Activated CD4-positive, alpha-beta T cell treated with anti-CD3 and anti-CD28 coated beads for 36 hours (primary cell): Measurements from ENCODE around the gene U2AF2. TPM values are rescaled to one million over a fixed set of nuclear protein-coding genes. Genes with fewer than 3 reads are reported as not detected.

Experiments
- ATAC-seq: fragments of 200-7000 bp; cut with Tn5 transposase; one replicate; pipeline ENCODE4 v1.10.0; 2021; ENCODE audit warnings: mild to moderate bottlenecking, moderate library complexity
- CTCF ChIA-PET: fragments of 350-600 bp; sonication (Branson Sonifier 250); formaldehyde crosslinking; loops from one replicate; lab custom pipeline; 2021; ENCODE audit warnings: antibody characterized with exemption; lab: Charles Lee
- POLR2A ChIA-PET: fragments of 350-600 bp; sonication (Branson Sonifier 250); formaldehyde crosslinking; loops from one replicate; lab custom pipeline; 2021; ENCODE audit warnings: antibody characterized with exemption, inconsistent platforms; lab: Charles Lee
- DNase-seq: peaks from one replicate; pipeline ENCODE4 v3.0.0-alpha.2; 2020
- H3K27ac Mint-ChIP-seq: one replicate; pipeline ENCODE4 v1.8.0; 2021; ENCODE audit warnings: mixed read lengths
- H3K27me3 Mint-ChIP-seq: one replicate; pipeline ENCODE4 v1.8.0; 2021; ENCODE audit warnings: mixed read lengths
- H3K36me3 Mint-ChIP-seq: one replicate; pipeline ENCODE4 v1.8.0; 2021; ENCODE audit warnings: low read depth, mixed read lengths
- H3K4me1 Mint-ChIP-seq: one replicate; pipeline ENCODE4 v1.8.0; 2021; ENCODE audit warnings: mixed read lengths
- H3K4me3 Mint-ChIP-seq: one replicate; pipeline ENCODE4 v1.8.0; 2021; ENCODE audit warnings: mild to moderate bottlenecking, moderate library complexity, mixed read lengths
- H3K9me3 Mint-ChIP-seq: one replicate; pipeline ENCODE4 v1.8.0; 2021; ENCODE audit warnings: low read depth, mixed read lengths
- intact Hi-C, 2 experiments: fragments of 100-400 bp; cut with DNase I in 1 of 2; cut with micrococcal nuclease in 1 of 2; formaldehyde crosslinking; loops; one replicate each; pipeline versions ENCODE4 v1.14.2 to v1.15.1; 2022 to 2024; cut with DNase I, micrococcal nuclease
- total RNA-seq, 2 experiments: library from RNA; stranded (reverse); gene quantifications; one replicate each; pipeline ENCODE4 v1.2.3, GENCODE V29; 2021

The U2AF2 gene
- total RNA-seq, 2 experiments from 2014 or later = 252 to 292 TPM

GRCh38 chr19:55667958-55668357 is 13.1 kb downstream of the U2AF2 start:
- POLR2A ChIA-PET = interaction anchor here (2.5 kb wide), 1 partner anchor 11 kb away, joined by 8 read pairs; no protein-coding TSS in a partner anchor
- CTCF ChIA-PET = interaction anchor here (0.7 to 1.6 kb wide), 2 partner anchors 11 to 14 kb away, joined by 3 to 7 read pairs; no protein-coding TSS in a partner anchor
- H3K27ac Mint-ChIP-seq = no peak overlapping the region
- DNase-seq (no peak), ATAC-seq (no peak)
- H3K9me3 Mint-ChIP-seq = no peaks in the 10 kb centered on the region
- H3K36me3 Mint-ChIP-seq = peaks cover 60% of the 10 kb centered on the region
- H3K4me1 Mint-ChIP-seq = peaks cover 16% of the 10 kb centered on the region
- intact Hi-C loops = no loop called here
- H3K27me3 Mint-ChIP-seq = no peaks in the 10 kb centered on the region
- no peak overlapping the region for H3K4me3 Mint-ChIP-seq

DNA sequence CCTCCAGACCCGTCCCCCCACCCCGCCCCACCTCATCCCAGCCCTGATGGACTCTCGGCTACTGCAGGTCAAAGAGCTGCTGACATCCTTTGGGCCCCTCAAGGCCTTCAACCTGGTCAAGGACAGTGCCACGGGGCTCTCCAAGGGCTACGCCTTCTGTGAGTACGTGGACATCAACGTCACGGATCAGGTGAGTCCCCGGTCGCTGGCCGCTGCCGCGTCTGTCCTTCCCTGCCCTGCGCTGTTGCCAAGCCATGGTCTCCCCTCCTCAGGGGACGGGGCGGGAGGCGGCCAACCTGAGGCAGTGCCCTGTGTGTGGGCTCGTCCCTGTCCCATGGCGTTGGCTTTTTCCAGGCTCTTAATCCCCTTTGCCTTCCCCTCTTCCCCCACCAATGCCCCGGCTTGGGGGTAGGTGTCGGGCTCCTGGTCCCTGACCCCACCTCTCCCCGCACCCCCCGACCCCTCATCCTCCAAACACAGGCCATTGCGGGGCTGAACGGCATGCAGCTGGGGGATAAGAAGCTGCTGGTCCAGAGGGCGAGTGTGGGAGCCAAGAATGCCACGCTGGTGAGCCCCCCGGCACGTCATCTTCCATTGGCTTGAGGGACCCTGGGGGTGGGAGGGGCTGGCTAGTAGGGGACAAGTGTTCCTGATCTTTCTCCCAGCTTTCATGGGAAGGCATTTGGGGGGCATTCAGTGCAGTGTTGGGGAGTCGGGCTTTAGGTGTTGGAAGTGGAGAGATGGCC is 13.9 kb downstream of the U2AF2 start:
- ATAC-seq (no peak), DNase-seq (no peak)
- H3K4me1 Mint-ChIP-seq = peaks cover 21% of the 10 kb centered on the region
- peaks cover 57% of the 10 kb centered on the region for H3K36me3 Mint-ChIP-seq
- H3K9me3 Mint-ChIP-seq = no peaks in the 10 kb centered on the region
- intact Hi-C loops = no loop called here
- POLR2A ChIA-PET = interaction anchor here (2.5 kb wide), 1 partner anchor 12 kb away, joined by 8 read pairs; no protein-coding TSS in a partner anchor
- H3K27me3 Mint-ChIP-seq = no peaks in the 10 kb centered on the region
- H3K27ac Mint-ChIP-seq = no peak overlapping the region
- CTCF ChIA-PET = interaction anchor here (0.7 to 1.6 kb wide), 2 partner anchors 12 to 14 kb away, joined by 3 to 7 read pairs; no protein-coding TSS in a partner anchor
- H3K4me3 Mint-ChIP-seq = no peak overlapping the region

GRCh38 chr19:55669418-55670279 is 14.8 kb downstream of the U2AF2 start:
- Mint-ChIP-seq H3K9me3 (no peaks in the 10 kb centered on the region), H3K36me3 (peaks cover 53% of the 10 kb centered on the region), H3K27me3 (no peaks in the 10 kb centered on the region), H3K27ac (no peak overlapping the region), H3K4me3 (no peak overlapping the region), H3K4me1 (peaks cover 25% of the 10 kb centered on the region)
- no peak for DNase-seq
- ChIA-PET POLR2A (interaction anchor here (2.5 kb wide), 1 partner anchor 13 kb away, joined by 8 read pairs; no protein-coding TSS in a partner anchor), CTCF (interaction anchor here (1.6 kb wide), 1 partner anchor 15 kb away, joined by 7 read pairs; no protein-coding TSS in a partner anchor)
- intact Hi-C loops = loop anchor here in 1 of 2 experiments (2.0 kb wide), 1 partner anchor 13 kb away; no protein-coding TSS in a partner anchor
- no peak for ATAC-seq

DNA sequence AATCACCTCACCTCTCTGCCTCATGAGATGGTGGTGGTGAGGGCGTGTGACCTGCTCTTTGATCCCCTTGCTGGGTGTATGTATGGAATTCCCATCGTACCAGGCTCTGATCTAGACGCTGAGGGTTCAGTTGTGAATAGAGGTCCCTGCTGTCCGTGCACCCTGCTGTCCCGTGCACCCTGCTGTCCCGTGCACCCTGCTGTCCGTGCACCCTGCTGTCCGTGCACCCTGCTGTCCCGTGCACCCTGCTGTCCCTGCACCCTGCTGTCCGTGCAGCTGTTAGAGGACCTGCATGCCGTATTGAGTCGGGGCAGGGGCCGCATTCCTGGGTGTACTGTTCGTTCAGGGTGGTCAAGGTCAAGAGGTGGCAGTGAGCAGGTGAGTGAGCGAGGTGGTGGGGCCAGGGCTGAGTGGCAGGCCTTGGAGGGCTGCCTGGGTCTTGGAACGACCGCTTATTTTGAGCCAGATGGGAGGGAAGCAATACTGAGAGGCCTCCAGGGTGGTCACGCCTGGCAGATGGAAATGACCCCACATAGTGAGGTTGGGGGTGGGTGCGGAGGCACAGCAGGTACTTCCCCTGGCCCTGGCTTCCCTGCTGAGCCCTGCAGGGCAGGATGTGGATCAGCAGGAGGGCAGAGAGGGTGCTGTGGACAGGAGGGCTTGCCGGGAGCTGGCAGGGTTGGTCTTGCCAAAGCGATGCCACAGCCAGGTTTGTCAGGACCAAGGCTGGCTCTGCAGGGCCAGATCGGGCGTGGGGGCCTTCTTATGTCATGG is 15.6 kb downstream of the U2AF2 start:
- H3K27me3 Mint-ChIP-seq = no peaks in the 10 kb centered on the region
- intact Hi-C loops = loop anchor here in 1 of 2 experiments (2.0 kb wide), 1 partner anchor 14 kb away; no protein-coding TSS in a partner anchor
- peaks cover 25% of the 10 kb centered on the region for H3K4me1 Mint-ChIP-seq
- peaks cover 55% of the 10 kb centered on the region for H3K36me3 Mint-ChIP-seq
- POLR2A ChIA-PET = interaction anchor here (1.2 to 1.9 kb wide), 2 partner anchors 13 to 16 kb away, joined by 4 to 14 read pairs; partner anchors contain the start of gene U2AF2
- H3K9me3 Mint-ChIP-seq = no peaks in the 10 kb centered on the region
- CTCF ChIA-PET = interaction anchor here (1.6 to 2.8 kb wide), 2 partner anchors 11 to 14 kb away, joined by 5 to 19 read pairs; no protein-coding TSS in a partner anchor
- peak; percentile 27 for DNase-seq
- H3K27ac Mint-ChIP-seq = peak overlapping the region; percentile 37
- ATAC-seq = no peak
- H3K4me3 Mint-ChIP-seq = no peak overlapping the region

GRCh38 chr19:55671054-55671378 is 16.2 kb downstream of the U2AF2 start:
- ChIA-PET POLR2A (interaction anchor here (1.2 to 1.9 kb wide), 2 partner anchors 14 to 16 kb away, joined by 4 to 14 read pairs; partner anchors contain the start of gene U2AF2), CTCF (interaction anchor here (0.8 to 2.8 kb wide), 5 partner anchors 8 to 45 kb away, joined by 3 to 19 read pairs (median 5); no protein-coding TSS in a partner anchor)
- intact Hi-C loops = loop anchor here in 1 of 2 experiments (2.0 kb wide), 1 partner anchor 14 kb away; no protein-coding TSS in a partner anchor
- Mint-ChIP-seq H3K27ac (no peak overlapping the region), H3K4me3 (no peak overlapping the region), H3K9me3 (no peaks in the 10 kb centered on the region), H3K27me3 (no peaks in the 10 kb centered on the region), H3K36me3 (peaks cover 54% of the 10 kb centered on the region), H3K4me1 (peaks cover 25% of the 10 kb centered on the region)
- ATAC-seq = no peak
- no peak for DNase-seq

DNA sequence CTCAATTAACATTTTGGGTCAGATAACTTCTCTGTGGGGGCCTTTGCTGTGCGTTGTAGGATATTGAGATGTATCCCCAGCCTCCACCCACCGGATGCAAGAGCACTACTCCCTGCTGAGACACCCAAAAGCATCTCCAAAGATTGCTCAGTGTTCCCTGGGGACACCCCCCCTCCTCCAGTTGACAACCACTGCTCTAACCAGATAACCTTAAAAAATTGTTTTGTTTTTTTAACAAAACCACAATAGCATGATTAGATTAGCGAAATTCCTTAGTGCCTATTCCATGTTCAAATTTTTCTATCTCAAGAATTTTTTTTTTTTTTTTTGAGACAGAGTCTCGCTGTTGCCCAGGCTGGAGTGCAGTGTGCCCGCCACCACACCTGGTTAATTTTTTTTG is 17.6 kb downstream of the U2AF2 start:
- Mint-ChIP-seq H3K27ac (no peak overlapping the region), H3K4me3 (no peak overlapping the region), H3K27me3 (no peaks in the 10 kb centered on the region), H3K9me3 (no peaks in the 10 kb centered on the region), H3K4me1 (peaks cover 38% of the 10 kb centered on the region), H3K36me3 (peaks cover 53% of the 10 kb centered on the region)
- POLR2A ChIA-PET = interaction anchor here (1.9 kb wide), 1 partner anchor 15 kb away, joined by 14 read pairs; no protein-coding TSS in a partner anchor
- ATAC-seq (no peak), DNase-seq (no peak)
- CTCF ChIA-PET = interaction anchor here (1.2 to 2.8 kb wide), 2 partner anchors 16 to 18 kb away, joined by 5 to 19 read pairs; partner anchors contain the start of gene U2AF2
- intact Hi-C loops = no loop called here

DNA sequence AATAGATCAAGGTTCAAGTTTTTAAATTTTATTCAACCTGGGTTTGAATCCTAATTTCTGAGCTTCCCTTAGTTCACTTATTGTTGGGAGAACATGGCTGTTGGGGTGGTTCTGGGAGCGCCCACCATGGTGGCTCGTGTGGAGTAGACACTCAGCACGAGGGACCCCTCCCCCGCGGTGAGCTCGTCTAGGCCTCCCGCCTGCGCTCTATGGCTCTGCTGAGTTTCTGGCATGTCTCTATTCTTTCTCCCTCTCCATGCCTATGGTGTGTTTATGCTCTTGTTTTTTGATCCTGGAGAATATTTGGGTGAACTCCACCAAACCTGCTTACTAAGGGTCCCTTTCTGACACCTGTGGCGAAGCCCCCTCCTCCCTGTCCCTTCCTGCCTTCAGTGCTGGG is 18.6 kb downstream of the U2AF2 start:
- ChIA-PET POLR2A (interaction anchor here (1.2 kb wide), 1 partner anchor 16 kb away, joined by 4 read pairs; no protein-coding TSS in a partner anchor), CTCF (interaction anchor here (0.6 to 2.8 kb wide), 4 partner anchors 17 to 211 kb away, joined by 3 to 19 read pairs (median 4); partner anchors contain the start of gene U2AF2)
- peak overlapping the region; percentile 47 for H3K27ac Mint-ChIP-seq

DNA sequence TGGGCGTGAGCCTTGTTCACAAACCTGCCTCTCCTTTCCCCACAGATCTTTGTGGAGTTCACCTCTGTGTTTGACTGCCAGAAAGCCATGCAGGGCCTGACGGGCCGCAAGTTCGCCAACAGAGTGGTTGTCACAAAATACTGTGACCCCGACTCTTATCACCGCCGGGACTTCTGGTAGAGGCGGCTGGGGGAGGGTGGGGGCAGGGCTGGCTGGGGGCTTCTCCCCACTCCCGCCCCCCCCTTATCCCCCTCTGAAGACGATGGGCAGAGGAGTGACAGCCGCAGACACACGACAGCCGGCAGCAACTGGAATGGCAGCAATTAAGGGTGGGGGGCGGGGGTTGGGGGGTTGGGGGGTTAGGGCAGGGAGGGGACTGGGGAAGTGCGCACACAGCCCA is 19.1 kb downstream of the U2AF2 start:
- ChIA-PET CTCF (interaction anchor here (0.6 to 1.1 kb wide), 3 partner anchors 19 to 211 kb away, joined by 3 to 4 read pairs (median 3); partner anchors contain the start of gene U2AF2), POLR2A (interaction anchor here (1.2 kb wide), 1 partner anchor 17 kb away, joined by 4 read pairs; no protein-coding TSS in a partner anchor)
- no peak for DNase-seq
- Mint-ChIP-seq H3K9me3 (no peaks in the 10 kb centered on the region), H3K27ac (peak overlapping the region; percentile 47), H3K27me3 (no peaks in the 10 kb centered on the region), H3K4me3 (peak overlapping the region; percentile 95), H3K36me3 (peaks cover 59% of the 10 kb centered on the region), H3K4me1 (peaks cover 52% of the 10 kb centered on the region)
- no peak for ATAC-seq
- intact Hi-C loops = loop anchor here in 1 of 2 experiments (2.0 kb wide), 1 partner anchor 641 kb away; the partner anchor contains the start of gene ZSCAN5A

More for the DNA sequence above, 18.6 kb downstream of the U2AF2 start:
- H3K36me3 Mint-ChIP-seq = peaks cover 56% of the 10 kb centered on the region
- H3K27me3 Mint-ChIP-seq = no peaks in the 10 kb centered on the region
- DNase-seq (no peak), ATAC-seq (no peak)
- intact Hi-C loops = no loop called here
- H3K4me1 Mint-ChIP-seq = peaks cover 48% of the 10 kb centered on the region
- peak overlapping the region; percentile 44 for H3K4me3 Mint-ChIP-seq
- H3K9me3 Mint-ChIP-seq = no peaks in the 10 kb centered on the region

DNA sequence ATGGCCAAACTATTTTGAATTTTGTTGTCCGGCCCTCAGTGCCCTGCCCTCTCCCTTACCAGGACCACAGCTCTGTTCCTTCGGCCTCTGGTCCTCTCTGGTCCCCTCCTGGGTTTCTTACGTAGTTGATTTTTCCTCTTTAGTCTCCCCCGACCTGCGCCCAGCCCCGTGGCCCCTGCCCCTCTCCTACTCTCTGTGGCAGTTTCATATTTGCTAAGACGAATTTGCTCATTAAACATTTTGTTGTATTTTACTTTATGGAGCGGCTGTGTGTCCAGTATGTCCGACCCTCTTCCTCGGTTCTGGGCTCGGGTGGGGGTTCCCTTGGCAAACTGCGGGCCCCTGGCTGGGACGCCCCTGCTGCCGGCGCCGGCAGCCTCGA is 19.6 kb downstream of the U2AF2 start:
- peaks cover 58% of the 10 kb centered on the region for H3K4me1 Mint-ChIP-seq
- peak overlapping the region; percentile 72 for H3K27ac Mint-ChIP-seq
- H3K9me3 Mint-ChIP-seq = no peaks in the 10 kb centered on the region
- ATAC-seq = no peak
- ChIA-PET POLR2A (no interaction called here), CTCF (no interaction called here)
- peaks cover 60% of the 10 kb centered on the region for H3K36me3 Mint-ChIP-seq
- H3K4me3 Mint-ChIP-seq = peak overlapping the region; percentile 95
- no peaks in the 10 kb centered on the region for H3K27me3 Mint-ChIP-seq
- intact Hi-C loops = loop anchor here in 1 of 2 experiments (2.0 kb wide), 1 partner anchor 640 kb away; the partner anchor contains the start of gene ZSCAN5A
- no peak for DNase-seq
